ENCODE results near the gene PPP1R16B.
A peak's percentile ranks its signal among the peaks of the same experiment; 100 is the strongest.

PPP1R16B gene

GRCh38 chr20:38805502-38805957 lies at the start of gene PPP1R16B:
PPP1R16B (plus strand) TSS chr20:38805697; CDS start chr20:38835926, 30,229 bp downstream.
- no peak for DNase-seq (ENCODE audit: low read depth)

GRCh38 chr20:38757145-38757775 lies 48.2 kb upstream of the PPP1R16B start:
- no peak for DNase-seq (ENCODE audit: low read depth)

- no peak for DNase-seq (ENCODE audit: low read depth)
These were observed 46.4 kb upstream of the PPP1R16B start for GRCh38 chr20:38759106-38759505.

- no peak for DNase-seq (ENCODE audit: low read depth)
These were observed 44.5 kb upstream of the PPP1R16B start for GRCh38 chr20:38760978-38761377.

GRCh38 chr20:38762174-38762573 lies 43.3 kb upstream of the PPP1R16B start:
- DNase-seq (ENCODE audit: low read depth), result no peak

GRCh38 chr20:38763616-38764015 lies 41.9 kb upstream of the PPP1R16B start:
- DNase-seq (ENCODE audit: low read depth), result no peak

- DNase-seq (ENCODE audit: low read depth), result peak; percentile 67
These were observed 40.8 kb upstream of the PPP1R16B start for GRCh38 chr20:38764567-38765318.

GRCh38 chr20:38766071-38766470 lies 39.4 kb upstream of the PPP1R16B start:
- no peak for DNase-seq (ENCODE audit: low read depth)

- no peak for DNase-seq (ENCODE audit: low read depth)
These were observed 35.9 kb upstream of the PPP1R16B start for GRCh38 chr20:38769376-38770295.

GRCh38 chr20:38770546-38770945 lies 35.0 kb upstream of the PPP1R16B start:
- DNase-seq (ENCODE audit: low read depth), result no peak

- DNase-seq (ENCODE audit: low read depth), result no peak
These were observed 34.5 kb upstream of the PPP1R16B start for GRCh38 chr20:38770970-38771369.

- no peak for DNase-seq (ENCODE audit: low read depth)
These were observed 33.9 kb upstream of the PPP1R16B start for GRCh38 chr20:38771621-38772020.

GRCh38 chr20:38774167-38774566 lies 31.3 kb upstream of the PPP1R16B start:
- DNase-seq (ENCODE audit: low read depth), result no peak

- no peak for DNase-seq (ENCODE audit: low read depth)
These were observed 29.1 kb upstream of the PPP1R16B start for GRCh38 chr20:38776363-38776762.

- DNase-seq (ENCODE audit: low read depth), result no peak
These were observed 26.0 kb upstream of the PPP1R16B start for GRCh38 chr20:38779247-38780097.

- DNase-seq (ENCODE audit: low read depth), result no peak
These were observed 23.2 kb upstream of the PPP1R16B start for GRCh38 chr20:38782275-38782674.

GRCh38 chr20:38787870-38788269 lies 17.6 kb upstream of the PPP1R16B start:
- DNase-seq (ENCODE audit: low read depth), result no peak

- DNase-seq (ENCODE audit: low read depth), result no peak
These were observed 15.8 kb upstream of the PPP1R16B start for GRCh38 chr20:38789503-38790199.

GRCh38 chr20:38790200-38791053 lies 15.1 kb upstream of the PPP1R16B start:
- DNase-seq (ENCODE audit: low read depth), result no peak

GRCh38 chr20:38791291-38791690 lies 14.2 kb upstream of the PPP1R16B start:
- DNase-seq (ENCODE audit: low read depth), result no peak

All from non-pigmented ciliary epithelial cell (primary cell).